ENCODE results near the gene WDR70.

WDR70 gene

GRCh38 chr5:37554938-37555337, 175.8 kb downstream of the WDR70 start:
- no peak overlapping the region for H3K9ac ChIP-seq (ENCODE audit: low read depth, low read length)
- H3K4me1 ChIP-seq (ENCODE audit: insufficient read depth, low read length), result 0 out of 2 replicates have a peak, but pooled peaks cover 3% of the 10 kb centered on the region
- no peaks in the 10 kb centered on the region for H3K36me3 ChIP-seq (ENCODE audit: insufficient read depth, low read length)
- no peaks in the 10 kb centered on the region for H3K9me3 ChIP-seq (ENCODE audit: control insufficient read depth, insufficient read depth, low read length)

DNA sequence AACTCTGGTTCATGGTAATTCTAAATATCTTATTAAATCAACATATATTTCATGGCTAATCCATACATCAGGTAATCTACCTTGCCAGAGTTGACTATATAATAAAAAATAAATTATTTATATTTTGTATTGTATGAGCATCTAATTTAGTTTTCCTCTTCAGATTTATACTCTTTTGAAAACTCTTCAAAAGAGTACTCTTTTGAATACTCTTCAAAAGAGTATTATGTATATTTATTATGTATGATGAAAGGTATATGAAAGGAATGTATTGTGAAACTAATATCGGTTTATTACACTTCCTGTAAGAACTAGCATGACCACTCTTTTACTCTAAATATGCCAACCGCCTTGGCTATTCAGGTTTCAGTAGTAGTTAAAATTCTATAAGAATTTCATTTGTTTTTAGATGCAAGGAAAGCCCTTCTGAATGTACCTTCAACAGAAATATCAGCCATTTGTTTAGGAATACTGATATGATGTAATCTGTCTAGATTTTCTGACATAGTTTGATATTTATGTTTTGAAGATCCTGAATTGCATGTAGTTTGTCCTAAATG, 178.7 kb downstream of the WDR70 start:
- no peaks in the 10 kb centered on the region for H3K9me3 ChIP-seq (ENCODE audit: control insufficient read depth, insufficient read depth, low read length)
- 0 out of 2 replicates have a peak, but pooled peaks cover under 1% of the 10 kb centered on the region for H3K4me1 ChIP-seq (ENCODE audit: insufficient read depth, low read length)
- H3K9ac ChIP-seq (ENCODE audit: low read depth, low read length), result no peak overlapping the region
- H3K36me3 ChIP-seq (ENCODE audit: insufficient read depth, low read length), result no peaks in the 10 kb centered on the region

DNA sequence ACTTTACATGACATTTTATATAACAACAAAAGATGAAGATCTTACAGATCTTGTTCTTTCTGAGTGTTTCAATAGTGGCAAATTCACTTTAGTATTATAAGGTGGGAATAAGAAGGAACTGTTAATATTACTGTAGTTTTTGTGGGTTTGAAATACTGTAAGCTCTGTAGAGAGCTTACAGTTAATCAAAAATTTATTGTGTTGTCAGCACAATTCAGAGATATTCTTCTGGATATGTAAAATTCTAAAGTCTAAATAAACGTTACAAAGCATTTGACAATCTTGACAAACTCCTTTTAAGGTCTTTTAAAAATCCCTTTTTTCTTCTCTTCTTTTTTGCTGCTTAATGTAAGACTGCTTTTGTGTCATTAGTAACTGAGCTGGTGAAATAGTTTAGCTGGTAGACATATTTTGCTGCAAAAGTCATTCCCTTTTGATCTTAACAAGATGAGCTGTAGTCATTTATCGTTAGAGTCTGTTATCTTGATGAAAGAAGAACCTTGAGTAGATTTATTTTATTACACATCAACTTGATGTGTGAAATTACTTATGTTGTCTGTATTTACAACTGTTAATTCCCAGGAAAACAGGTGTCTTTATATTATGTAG, 186.0 kb downstream of the WDR70 start:
- Histone ChIP-seq H3K9me3 (ENCODE audit: control insufficient read depth, insufficient read depth, low read length) (no peaks in the 10 kb centered on the region), H3K36me3 (ENCODE audit: insufficient read depth, low read length) (no peaks in the 10 kb centered on the region), H3K4me1 (ENCODE audit: insufficient read depth, low read length) (no peaks in the 10 kb centered on the region), H3K9ac (ENCODE audit: low read depth, low read length) (no peak overlapping the region)

GRCh38 chr5:37567566-37567965, 188.4 kb downstream of the WDR70 start:
- Histone ChIP-seq H3K9me3 (ENCODE audit: control insufficient read depth, insufficient read depth, low read length) (no peaks in the 10 kb centered on the region), H3K4me1 (ENCODE audit: insufficient read depth, low read length) (no peaks in the 10 kb centered on the region), H3K9ac (ENCODE audit: low read depth, low read length) (no peak overlapping the region), H3K36me3 (ENCODE audit: insufficient read depth, low read length) (no peaks in the 10 kb centered on the region)

DNA sequence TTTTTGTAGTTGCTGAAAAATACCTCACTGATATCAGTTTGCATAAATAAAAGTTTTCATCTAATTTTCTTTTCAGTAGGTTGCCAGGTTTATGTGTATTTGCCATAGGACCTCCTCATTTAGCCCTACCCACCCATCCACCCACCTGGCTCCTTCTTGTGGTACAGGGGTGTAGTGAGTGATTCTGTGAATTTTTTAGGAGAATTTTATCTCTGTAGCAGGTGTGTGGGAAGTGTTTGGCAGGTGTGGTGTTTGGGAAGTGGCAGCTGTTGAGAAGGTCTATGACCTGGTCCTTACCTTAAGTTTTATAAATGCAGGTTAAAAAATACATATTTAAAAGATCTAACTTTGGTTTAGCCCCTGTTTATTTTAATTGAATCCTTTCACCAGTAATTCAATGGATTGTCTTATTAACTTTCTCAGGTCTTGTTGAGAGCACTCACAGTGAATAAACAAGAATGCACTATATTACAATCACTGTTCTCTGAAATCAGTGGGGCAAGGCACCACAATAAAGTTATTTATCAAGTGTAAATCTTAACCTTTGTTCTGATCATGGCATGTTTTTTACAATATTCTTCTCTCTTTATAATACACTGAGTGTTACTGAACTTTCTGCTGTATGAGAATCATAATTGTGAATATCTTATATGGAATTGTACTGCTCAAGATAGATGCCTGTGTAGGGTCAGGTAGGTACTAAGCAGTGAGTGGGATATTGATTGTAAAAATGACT, 189.1 kb downstream of the WDR70 start:
- no peaks in the 10 kb centered on the region for H3K36me3 ChIP-seq (ENCODE audit: insufficient read depth, low read length)
- H3K4me1 ChIP-seq (ENCODE audit: insufficient read depth, low read length), result no peaks in the 10 kb centered on the region
- H3K9ac ChIP-seq (ENCODE audit: low read depth, low read length), result no peak overlapping the region
- H3K9me3 ChIP-seq (ENCODE audit: control insufficient read depth, insufficient read depth, low read length), result no peaks in the 10 kb centered on the region

DNA sequence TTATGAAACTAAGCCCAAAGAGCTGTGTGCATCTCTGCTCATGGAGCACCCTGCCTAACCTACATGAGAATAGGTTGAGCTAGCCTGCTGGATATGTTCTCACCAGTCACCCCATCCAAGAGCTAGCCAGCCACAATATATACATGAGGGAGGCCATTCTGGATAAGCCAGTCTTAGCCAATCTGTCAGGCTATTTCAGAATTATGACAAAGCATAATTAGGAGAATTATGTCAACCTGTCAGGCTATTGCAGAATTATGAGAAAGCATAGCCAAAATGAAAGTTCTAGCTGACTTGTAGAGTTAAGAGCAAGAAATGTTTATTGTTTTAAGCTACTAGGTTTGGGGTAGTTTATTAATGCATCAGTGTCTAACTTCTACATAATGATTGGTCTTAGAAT, 189.8 kb downstream of the WDR70 start:
- H3K9ac ChIP-seq (ENCODE audit: low read depth, low read length), result no peak overlapping the region
- no peaks in the 10 kb centered on the region for H3K9me3 ChIP-seq (ENCODE audit: control insufficient read depth, insufficient read depth, low read length)
- no peaks in the 10 kb centered on the region for H3K36me3 ChIP-seq (ENCODE audit: insufficient read depth, low read length)
- H3K4me1 ChIP-seq (ENCODE audit: insufficient read depth, low read length), result no peaks in the 10 kb centered on the region

DNA sequence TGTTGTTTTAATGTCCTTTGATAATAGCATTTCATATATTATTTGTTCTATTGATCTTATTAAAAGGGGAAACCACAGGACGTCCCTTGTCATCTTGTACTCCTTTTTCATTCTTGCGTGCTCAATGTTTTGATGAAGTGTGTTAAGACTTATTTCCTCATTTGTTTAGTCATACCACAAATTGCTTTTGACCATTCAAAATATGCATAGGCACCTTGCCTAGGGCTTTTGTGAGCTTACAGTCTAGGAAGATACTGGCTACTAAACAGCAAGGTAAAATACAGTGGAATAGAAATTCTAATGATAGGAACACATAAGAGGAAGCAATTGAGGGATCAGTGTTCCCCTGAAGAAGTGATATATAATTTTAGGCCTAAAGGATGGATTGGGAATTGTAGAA, 190.3 kb downstream of the WDR70 start:
- H3K9me3 ChIP-seq (ENCODE audit: control insufficient read depth, insufficient read depth, low read length), result no peaks in the 10 kb centered on the region
- H3K9ac ChIP-seq (ENCODE audit: low read depth, low read length), result no peak overlapping the region
- no peaks in the 10 kb centered on the region for H3K4me1 ChIP-seq (ENCODE audit: insufficient read depth, low read length)
- H3K36me3 ChIP-seq (ENCODE audit: insufficient read depth, low read length), result no peaks in the 10 kb centered on the region

DNA sequence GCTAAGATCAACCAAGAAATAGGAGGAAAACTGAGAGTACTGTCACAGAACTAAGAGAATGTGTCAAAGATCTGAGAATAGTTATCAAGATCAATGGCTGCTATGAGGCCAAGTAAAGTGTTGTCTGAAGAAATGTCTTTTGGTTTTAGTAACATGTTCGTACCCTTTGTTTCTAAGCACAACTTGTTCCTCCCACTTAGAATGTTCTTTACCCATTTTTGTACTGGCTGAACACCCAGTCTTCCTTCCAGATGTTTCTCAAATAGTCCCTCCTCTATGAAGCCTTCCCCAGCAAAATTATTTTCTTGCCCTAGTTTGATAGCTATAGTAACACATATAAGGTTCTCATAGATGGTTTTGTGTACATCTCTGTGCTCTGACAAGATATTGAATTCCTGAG, 191.5 kb downstream of the WDR70 start:
- Histone ChIP-seq H3K36me3 (ENCODE audit: insufficient read depth, low read length) (no peaks in the 10 kb centered on the region), H3K9me3 (ENCODE audit: control insufficient read depth, insufficient read depth, low read length) (no peaks in the 10 kb centered on the region), H3K9ac (ENCODE audit: low read depth, low read length) (no peak overlapping the region), H3K4me1 (ENCODE audit: insufficient read depth, low read length) (no peaks in the 10 kb centered on the region)

DNA sequence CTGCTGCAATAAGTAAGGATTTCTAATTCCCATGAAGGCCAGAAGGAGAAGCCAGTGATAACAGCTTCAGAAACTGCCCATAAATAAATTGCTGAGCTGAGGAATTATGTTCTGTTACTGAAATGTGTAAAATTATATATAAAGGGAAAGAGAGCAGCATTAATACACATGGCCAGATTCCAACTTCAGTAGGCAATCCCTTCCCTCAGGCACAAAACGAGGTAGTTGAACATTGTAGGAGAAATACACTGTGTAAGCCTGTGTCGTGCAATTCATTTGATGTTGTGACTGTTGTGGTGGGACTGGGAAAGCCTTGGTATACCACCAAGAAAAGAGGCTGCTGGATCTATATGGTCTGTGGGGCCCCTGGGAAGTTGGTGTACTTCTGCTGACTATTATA, 192.9 kb downstream of the WDR70 start:
- no peak overlapping the region for H3K9ac ChIP-seq (ENCODE audit: low read depth, low read length)
- H3K36me3 ChIP-seq (ENCODE audit: insufficient read depth, low read length), result no peaks in the 10 kb centered on the region
- H3K4me1 ChIP-seq (ENCODE audit: insufficient read depth, low read length), result no peaks in the 10 kb centered on the region
- H3K9me3 ChIP-seq (ENCODE audit: control insufficient read depth, insufficient read depth, low read length), result no peaks in the 10 kb centered on the region

DNA sequence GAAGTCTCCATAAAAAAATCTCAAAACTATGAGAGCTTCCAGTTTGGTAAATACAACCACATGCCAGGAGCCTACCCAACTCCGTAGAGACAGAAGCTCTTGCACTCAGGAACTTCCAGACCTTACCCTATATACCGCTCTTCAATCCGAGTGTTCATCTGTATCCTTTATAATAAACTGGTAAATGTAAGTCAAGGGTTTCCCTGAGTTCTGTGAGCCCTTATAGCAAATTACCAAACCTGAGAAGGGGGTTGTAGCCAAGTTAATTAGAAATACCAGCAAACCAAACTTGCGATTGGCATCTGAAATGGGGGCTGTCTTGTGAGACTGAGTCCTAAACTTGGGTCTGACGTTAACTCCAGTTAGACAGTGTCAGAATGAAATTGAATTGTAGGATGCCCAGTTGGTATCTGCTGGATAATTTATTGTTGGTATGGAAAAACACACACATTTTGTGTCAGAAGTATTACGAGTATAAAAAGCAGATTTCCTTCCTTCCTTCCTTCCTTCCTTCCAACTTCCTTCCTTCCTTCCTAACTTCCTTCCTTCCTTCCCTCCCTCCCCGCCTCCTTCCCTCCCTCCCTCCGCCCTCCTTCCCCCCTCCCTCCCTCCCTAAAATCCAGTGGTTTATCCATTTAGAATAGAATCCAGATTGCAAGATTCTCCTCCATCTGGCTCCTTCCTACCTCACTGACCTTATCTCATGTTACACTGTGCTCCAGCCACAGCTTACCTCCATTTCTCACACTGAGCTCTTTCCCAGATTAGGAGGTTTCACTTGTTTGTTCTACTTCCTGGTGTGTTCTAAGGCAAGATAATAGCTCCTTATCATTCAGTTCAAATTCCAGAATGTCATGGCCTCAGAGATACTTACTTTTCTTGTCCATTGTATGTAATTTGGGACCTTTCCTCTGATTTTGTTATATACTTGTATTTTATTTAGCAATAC, 196.7 kb downstream of the WDR70 start:
- H3K9me3 ChIP-seq (ENCODE audit: control insufficient read depth, insufficient read depth, low read length), result no peaks in the 10 kb centered on the region
- no peaks in the 10 kb centered on the region for H3K4me1 ChIP-seq (ENCODE audit: insufficient read depth, low read length)
- H3K36me3 ChIP-seq (ENCODE audit: insufficient read depth, low read length), result no peaks in the 10 kb centered on the region
- no peak overlapping the region for H3K9ac ChIP-seq (ENCODE audit: low read depth, low read length)

DNA sequence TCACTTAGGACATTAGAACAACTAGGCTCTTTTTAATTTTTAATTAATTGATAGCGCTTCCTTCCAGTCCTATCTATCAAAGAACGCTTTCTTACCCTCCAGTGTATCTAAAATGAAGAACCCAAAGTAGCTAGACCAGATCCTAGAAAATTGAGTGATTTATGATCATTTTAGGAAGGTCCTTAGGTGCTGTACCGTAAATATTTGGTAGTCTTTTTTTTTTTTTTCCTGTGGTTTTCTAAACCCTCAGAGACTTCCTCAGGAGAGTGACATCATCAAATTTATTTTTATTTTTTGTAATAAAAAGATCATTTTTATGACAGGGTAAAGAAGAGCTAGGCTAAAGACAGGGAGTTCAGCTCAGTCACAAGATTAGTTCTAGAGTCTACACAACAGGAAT, 197.4 kb downstream of the WDR70 start:
- no peaks in the 10 kb centered on the region for H3K9me3 ChIP-seq (ENCODE audit: control insufficient read depth, insufficient read depth, low read length)
- H3K9ac ChIP-seq (ENCODE audit: low read depth, low read length), result no peak overlapping the region
- H3K4me1 ChIP-seq (ENCODE audit: insufficient read depth, low read length), result no peaks in the 10 kb centered on the region
- no peaks in the 10 kb centered on the region for H3K36me3 ChIP-seq (ENCODE audit: insufficient read depth, low read length)

DNA sequence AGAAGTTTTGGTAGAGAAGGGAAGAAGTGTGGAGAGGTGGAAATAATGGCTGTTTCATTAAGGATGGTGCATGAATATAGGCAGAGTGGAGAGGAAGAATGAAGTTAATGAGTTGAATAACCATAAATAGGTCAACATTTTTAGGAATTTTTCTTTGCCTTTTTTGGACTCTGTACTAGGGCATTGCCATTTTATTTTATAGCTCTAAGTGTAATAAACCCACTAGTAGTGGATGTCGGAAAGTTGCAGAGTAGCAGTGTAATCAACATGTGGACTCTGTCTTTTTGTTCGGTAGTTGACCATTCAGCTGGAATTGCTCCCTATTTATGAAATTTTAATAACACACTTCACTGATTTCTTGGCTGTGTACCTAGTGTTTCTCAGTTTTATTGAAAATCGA, 199.1 kb downstream of the WDR70 start:
- no peaks in the 10 kb centered on the region for H3K36me3 ChIP-seq (ENCODE audit: insufficient read depth, low read length)
- H3K4me1 ChIP-seq (ENCODE audit: insufficient read depth, low read length), result no peaks in the 10 kb centered on the region
- no peaks in the 10 kb centered on the region for H3K9me3 ChIP-seq (ENCODE audit: control insufficient read depth, insufficient read depth, low read length)
- H3K9ac ChIP-seq (ENCODE audit: low read depth, low read length), result no peak overlapping the region

GRCh38 chr5:37580106-37580505, 201.0 kb downstream of the WDR70 start:
- Histone ChIP-seq H3K9ac (ENCODE audit: low read depth, low read length) (no peak overlapping the region), H3K4me1 (ENCODE audit: insufficient read depth, low read length) (no peaks in the 10 kb centered on the region), H3K36me3 (ENCODE audit: insufficient read depth, low read length) (no peaks in the 10 kb centered on the region), H3K9me3 (ENCODE audit: control insufficient read depth, insufficient read depth, low read length) (no peaks in the 10 kb centered on the region)

- H3K36me3 ChIP-seq (ENCODE audit: insufficient read depth, low read length), result no peaks in the 10 kb centered on the region
- H3K9me3 ChIP-seq (ENCODE audit: control insufficient read depth, insufficient read depth, low read length), result no peaks in the 10 kb centered on the region
- H3K9ac ChIP-seq (ENCODE audit: low read depth, low read length), result no peak overlapping the region
- no peaks in the 10 kb centered on the region for H3K4me1 ChIP-seq (ENCODE audit: insufficient read depth, low read length)
Measured at GRCh38 chr5:37582202-37582601, 203.1 kb downstream of the WDR70 start.
